Calu3 (cell line): ENCODE results near the gene FIZ1. TPM values are rescaled to one million over a fixed set of nuclear protein-coding genes. Genes with fewer than 3 reads are reported as not detected.

Experiments
- BruUV-seq: library from RNA; stranded (reverse); fragments of 400-500 nt; replicated peaks from 2 replicates; lab custom pipeline; 2021; lab: Mats Ljungman, UMichigan
- CTCF ChIA-PET: fragments of 300-600 bp; sonication (Branson Sonifier 250); formaldehyde crosslinking; loops from one replicate; lab custom pipeline; 2022; ENCODE audit warnings: antibody characterized with exemption; lab: Charles Lee
- DNase-seq: peaks from one replicate; pipeline ENCODE4 v3.0.0; 2022
- H3K27ac Mint-ChIP-seq: one replicate; pipeline ENCODE4 v1.8.0; 2022; ENCODE audit warnings: mixed read lengths; ENCODE audit not compliant: unreplicated experiment
- H3K27me3 Mint-ChIP-seq: one replicate; pipeline ENCODE4 v1.8.0; 2022; ENCODE audit warnings: mixed read lengths; ENCODE audit not compliant: unreplicated experiment
- H3K36me3 Mint-ChIP-seq: one replicate; pipeline ENCODE4 v1.8.0; 2022; ENCODE audit warnings: mild to moderate bottlenecking, moderate library complexity, mixed read lengths; ENCODE audit not compliant: insufficient read depth, unreplicated experiment
- H3K4me1 Mint-ChIP-seq: one replicate; pipeline ENCODE4 v1.8.0; 2022; ENCODE audit warnings: mild to moderate bottlenecking, low read depth, mixed read lengths; ENCODE audit not compliant: unreplicated experiment
- H3K4me3 Mint-ChIP-seq: one replicate; pipeline ENCODE4 v1.8.0; 2022; ENCODE audit warnings: mild to moderate bottlenecking, low read depth, moderate library complexity, mixed read lengths; ENCODE audit not compliant: unreplicated experiment
- H3K9me3 Mint-ChIP-seq: one replicate; pipeline ENCODE4 v1.8.0; 2022; ENCODE audit warnings: low read depth, mixed read lengths; ENCODE audit not compliant: unreplicated experiment
- CTCF ChIP-seq: fragments of 200-600 bp; IDR thresholded peaks from one replicate; pipeline ENCODE4 v1.8.0; 2022; ENCODE audit warnings: antibody characterized with exemption; ENCODE audit not compliant: unreplicated experiment
- intact Hi-C: fragments of 100-400 bp; cut with micrococcal nuclease; formaldehyde crosslinking; loops from one replicate; pipeline ENCODE4 v1.10.0; 2022; ENCODE audit not compliant: unreplicated experiment
- total RNA-seq: library from RNA; stranded (reverse); gene quantifications from 2 replicates; pipeline ENCODE4 v1.2.3, GENCODE V29; 2022

FIZ1 gene
- total RNA-seq, 1 experiment from 2014 or later: 18.6 TPM

GRCh38 chr19:55617426-55617825 lies 18.1 kb upstream of the FIZ1 start:
- Mint-ChIP-seq H3K4me3 (no peak overlapping the region), H3K4me1 (no peaks in the 10 kb centered on the region), H3K27ac (no peak overlapping the region), H3K9me3 (no peaks in the 10 kb centered on the region), H3K27me3 (no peaks in the 10 kb centered on the region), H3K36me3 (peaks cover 55% of the 10 kb centered on the region)
- BruUV-seq: no TSS peak
- no peak for TF ChIP-seq CTCF
- CTCF ChIA-PET: interaction anchor here (1.0 kb wide), 1 partner anchor 11 kb away, joined by 4 read pairs; no protein-coding TSS in a partner anchor
- intact Hi-C loops: no loop called here
- no peak for DNase-seq

- Mint-ChIP-seq H3K4me1 (no peaks in the 10 kb centered on the region), H3K27me3 (no peaks in the 10 kb centered on the region), H3K4me3 (no peak overlapping the region), H3K36me3 (peaks cover 55% of the 10 kb centered on the region), H3K9me3 (no peaks in the 10 kb centered on the region), H3K27ac (no peak overlapping the region)
- intact Hi-C loops: no loop called here
- BruUV-seq: no TSS peak
- no peak for TF ChIP-seq CTCF
- CTCF ChIA-PET: no interaction called here
- no peak for DNase-seq
Observed at GRCh38 chr19:55616395-55616875, 17.1 kb upstream of the FIZ1 start.

- TF ChIP-seq CTCF: no peak
- Mint-ChIP-seq H3K27ac (no peak overlapping the region), H3K27me3 (no peaks in the 10 kb centered on the region), H3K36me3 (peaks cover 52% of the 10 kb centered on the region), H3K9me3 (no peaks in the 10 kb centered on the region), H3K4me1 (no peaks in the 10 kb centered on the region), H3K4me3 (no peak overlapping the region)
- no peak for DNase-seq
- no TSS peak for BruUV-seq
- CTCF ChIA-PET: interaction anchor here (0.5 to 0.6 kb wide), 2 partner anchors 456 to 486 kb away, joined by 3 to 4 read pairs; no protein-coding TSS in a partner anchor
- intact Hi-C loops: no loop called here
Observed at GRCh38 chr19:55615543-55616394, 16.5 kb upstream of the FIZ1 start.

GRCh38 chr19:55614711-55615542 lies 15.6 kb upstream of the FIZ1 start:
- intact Hi-C loops: no loop called here
- H3K27me3 Mint-ChIP-seq: no peaks in the 10 kb centered on the region
- no peaks in the 10 kb centered on the region for H3K4me1 Mint-ChIP-seq
- peaks cover 44% of the 10 kb centered on the region for H3K36me3 Mint-ChIP-seq
- no TSS peak for BruUV-seq
- DNase-seq: no peak
- CTCF ChIA-PET: interaction anchor here (0.5 kb wide), 1 partner anchor 485 kb away, joined by 3 read pairs; no protein-coding TSS in a partner anchor
- H3K4me3 Mint-ChIP-seq: no peak overlapping the region
- no peaks in the 10 kb centered on the region for H3K9me3 Mint-ChIP-seq
- no peak overlapping the region for H3K27ac Mint-ChIP-seq
- TF ChIP-seq CTCF: no peak
